ENCODE measurements around the gene AFMID.

AFMID gene

DNA sequence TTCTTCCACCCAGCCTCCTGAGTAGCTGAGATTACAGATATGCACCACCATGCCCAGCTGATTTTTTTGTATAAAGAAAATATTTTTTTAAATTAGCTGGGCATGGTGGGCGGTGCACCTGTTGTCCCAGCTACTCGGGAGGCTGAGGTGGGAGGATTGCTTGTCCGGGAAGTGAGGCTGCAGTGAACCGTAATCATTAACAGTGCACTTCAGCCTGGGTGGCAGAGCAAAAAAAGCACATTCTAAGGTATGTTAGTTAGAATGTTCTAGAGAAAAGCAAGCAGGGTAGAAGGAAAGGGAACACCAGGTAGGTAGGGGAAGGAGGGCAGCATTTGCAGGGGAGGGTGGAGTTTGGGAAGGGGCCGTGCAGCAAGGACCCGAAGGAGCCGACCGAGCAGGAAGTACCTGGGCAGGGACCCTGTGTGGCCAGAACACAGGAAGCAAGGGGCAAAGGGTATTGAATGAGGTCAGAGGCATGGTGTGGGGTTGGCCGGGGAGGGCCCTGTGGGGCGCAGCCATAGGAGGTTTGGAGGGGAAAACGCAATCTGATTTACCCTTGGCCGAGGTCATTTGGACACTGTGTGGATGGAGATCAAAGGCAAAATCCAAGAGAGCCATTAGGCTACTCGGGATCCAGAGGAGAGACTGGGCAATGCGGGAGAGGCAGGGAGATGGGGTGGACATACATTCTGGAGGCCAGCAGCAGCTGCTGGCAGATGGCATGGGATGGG lies 38.7 kb upstream of the AFMID start:
- peaks cover 55% of the 10 kb centered on the region for H3F3A ChIP-seq (ENCODE audit: insufficient read depth)
- no peaks in the 10 kb centered on the region for H4K20me1 ChIP-seq (ENCODE audit: low read depth, low read length)
- H3K27me3 ChIP-seq (ENCODE audit: low read length) = no peaks in the 10 kb centered on the region
- H3K9me3 ChIP-seq (ENCODE audit: insufficient read depth, low read length) = no peaks in the 10 kb centered on the region
- H3K9me2 ChIP-seq (replicated peaks; ENCODE audit: insufficient read depth, low read length) = no peaks in the 10 kb centered on the region
- H3K4me2 ChIP-seq (ENCODE audit: low read depth, low read length, poor library complexity, severe bottlenecking) = peak overlapping the region; percentile 68
- no peaks in the 10 kb centered on the region for H3K36me3 ChIP-seq (ENCODE audit: low read length)
- no peak overlapping the region for H2AFZ ChIP-seq (ENCODE audit: low read depth, low read length, severe bottlenecking)
- TF ChIP-seq EZH2phosphoT487 (conservative IDR thresholded peaks at IDR 0.05; ENCODE audit: low read length) (no peak), CTCF (IDR thresholded peaks at IDR 0.05; ENCODE audit: insufficient read depth, low read length, poor library complexity, severe bottlenecking) (no peak)
- peak overlapping the region; percentile 70 for H3K9ac ChIP-seq (ENCODE audit: low read length)
- H3K27ac ChIP-seq (ENCODE audit: low read depth, low read length) = peak overlapping the region; percentile 96
- no peaks in the 10 kb centered on the region for H3K79me2 ChIP-seq (ENCODE audit: insufficient read depth, low read length)
- H3K4me3 ChIP-seq (ENCODE audit: insufficient read depth, low read length, poor library complexity, severe bottlenecking) = peak overlapping the region; percentile 17

- TF ChIP-seq EZH2phosphoT487 (conservative IDR thresholded peaks at IDR 0.05; ENCODE audit: low read length) = no peak
- no peak for TF ChIP-seq CTCF (IDR thresholded peaks at IDR 0.05; ENCODE audit: insufficient read depth, low read length, poor library complexity, severe bottlenecking)
- peak overlapping the region; percentile 60 for H3K4me2 ChIP-seq (ENCODE audit: low read depth, low read length, poor library complexity, severe bottlenecking)
Measured at GRCh38 chr17:78151514-78152008, 35.6 kb upstream of the AFMID start.

DNA sequence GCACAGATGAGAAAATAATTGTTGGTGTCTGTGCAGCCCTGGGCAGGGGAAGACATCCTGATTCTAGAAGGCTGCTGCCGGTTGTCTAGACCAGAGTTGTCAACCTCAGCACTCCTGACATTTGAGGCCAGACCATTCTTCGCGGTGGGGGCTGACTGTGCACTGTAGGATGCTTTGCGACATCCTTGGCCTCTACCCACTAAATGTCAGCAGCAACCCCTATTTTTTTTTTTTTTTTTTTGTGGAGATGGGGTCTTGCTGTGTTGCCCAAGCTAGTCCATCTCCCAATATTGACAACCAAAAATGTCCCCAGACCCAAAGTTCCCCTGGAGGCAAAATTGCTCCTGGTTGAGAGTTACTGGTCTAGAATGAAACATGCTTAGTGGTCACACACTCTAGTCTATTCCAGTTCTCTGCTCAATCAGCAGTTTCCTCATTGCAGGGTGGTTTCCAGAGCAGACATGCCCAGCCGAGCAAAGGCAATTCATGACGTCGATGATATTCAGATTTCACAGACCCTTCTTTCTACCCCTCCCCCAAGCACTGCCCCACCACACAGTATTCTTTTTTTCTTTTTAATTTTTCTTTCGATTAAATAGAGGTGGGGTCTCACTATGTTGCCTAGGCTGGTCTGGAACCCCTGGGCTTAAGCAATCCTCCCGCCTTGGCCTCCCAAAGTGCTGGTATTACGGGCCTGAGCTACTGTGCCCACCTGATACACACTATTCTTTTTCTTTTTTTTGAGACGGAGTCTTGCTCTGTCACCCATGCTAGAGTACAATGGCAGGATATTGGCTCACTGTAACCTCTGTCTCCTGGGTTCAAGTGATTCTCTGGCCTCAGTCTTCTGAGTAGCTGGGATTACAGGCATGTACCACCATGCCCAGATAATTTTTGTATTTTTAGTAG lies 32.0 kb upstream of the AFMID start:
- no peaks in the 10 kb centered on the region for H4K20me1 ChIP-seq (ENCODE audit: low read depth, low read length)
- H3K79me2 ChIP-seq (ENCODE audit: insufficient read depth, low read length) = no peaks in the 10 kb centered on the region
- H3F3A ChIP-seq (ENCODE audit: insufficient read depth) = peaks cover 62% of the 10 kb centered on the region
- no peak for TF ChIP-seq EZH2phosphoT487 (conservative IDR thresholded peaks at IDR 0.05; ENCODE audit: low read length)
- TF ChIP-seq CTCF (IDR thresholded peaks at IDR 0.05; ENCODE audit: insufficient read depth, low read length, poor library complexity, severe bottlenecking) = no peak
- no peaks in the 10 kb centered on the region for H3K9me3 ChIP-seq (ENCODE audit: insufficient read depth, low read length)
- no peaks in the 10 kb centered on the region for H3K27me3 ChIP-seq (ENCODE audit: low read length)
- peak overlapping the region; percentile 96 for H3K27ac ChIP-seq (ENCODE audit: low read depth, low read length)
- no peak overlapping the region for H2AFZ ChIP-seq (ENCODE audit: low read depth, low read length, severe bottlenecking)
- H3K9ac ChIP-seq (ENCODE audit: low read length) = peak overlapping the region; percentile 59
- H3K4me3 ChIP-seq (ENCODE audit: insufficient read depth, low read length, poor library complexity, severe bottlenecking) = no peak overlapping the region
- no peaks in the 10 kb centered on the region for H3K36me3 ChIP-seq (ENCODE audit: low read length)
- H3K9me2 ChIP-seq (replicated peaks; ENCODE audit: insufficient read depth, low read length) = no peaks in the 10 kb centered on the region
- peak overlapping the region; percentile 60 for H3K4me2 ChIP-seq (ENCODE audit: low read depth, low read length, poor library complexity, severe bottlenecking)

More at GRCh38 chr17:78151514-78152008, 35.6 kb upstream of the AFMID start:
- Histone ChIP-seq H3K9me2 (replicated peaks; ENCODE audit: insufficient read depth, low read length) (no peaks in the 10 kb centered on the region), H3K9ac (ENCODE audit: low read length) (peak overlapping the region; percentile 47), H3K36me3 (ENCODE audit: low read length) (no peaks in the 10 kb centered on the region), H3F3A (ENCODE audit: insufficient read depth) (peaks cover 82% of the 10 kb centered on the region), H3K9me3 (ENCODE audit: insufficient read depth, low read length) (no peaks in the 10 kb centered on the region), H3K4me3 (ENCODE audit: insufficient read depth, low read length, poor library complexity, severe bottlenecking) (no peak overlapping the region), H4K20me1 (ENCODE audit: low read depth, low read length) (no peaks in the 10 kb centered on the region), H3K27ac (ENCODE audit: low read depth, low read length) (peak overlapping the region; percentile 96), H2AFZ (ENCODE audit: low read depth, low read length, severe bottlenecking) (peak overlapping the region; percentile 5), H3K27me3 (ENCODE audit: low read length) (no peaks in the 10 kb centered on the region), H3K79me2 (ENCODE audit: insufficient read depth, low read length) (no peaks in the 10 kb centered on the region)
